ENCODE results near the gene OPRM1.

- TF ChIP-seq TEAD4 (IDR thresholded peaks at IDR 0.05) (no peak), USF1 (IDR thresholded peaks at IDR 0.05) (no peak), CREB1 (IDR thresholded peaks at IDR 0.05; ENCODE audit: low read depth) (no peak), FOXM1 (IDR thresholded peaks at IDR 0.05; ENCODE audit: borderline replicate concordance, low read depth) (no peak), EGR1 (IDR thresholded peaks at IDR 0.05) (no peak), REST (IDR thresholded peaks at IDR 0.05; ENCODE audit: low read depth) (no peak), NFIC (IDR thresholded peaks at IDR 0.05) (no peak), TAF1 (IDR thresholded peaks at IDR 0.05; ENCODE audit: low read depth) (no peak), TCF12 (IDR thresholded peaks at IDR 0.05; ENCODE audit: low read depth) (no peak), EP300 (IDR thresholded peaks at IDR 0.05; ENCODE audit: borderline replicate concordance) (no peak)
Measured at GRCh38 chr6:154143753-154144152, 104.7 kb downstream of the OPRM1 start.

Data from Ishikawa (cell line).